Measurements from ENCODE around the gene LCP1.
A peak's percentile ranks its signal among the peaks of the same experiment; 100 is the strongest.
"Not testable (repeated sequence)": the region's sequence is repeated elsewhere in the genome, so short reads cannot be mapped to it uniquely, and the experiment has no call there.

Gene LCP1

GRCh38 chr13:46179969-46180763 lies 1.8 kb downstream of the LCP1 start:
- no peak for DNase-seq

GRCh38 chr13:46179491-46179908 lies 2.5 kb downstream of the LCP1 start:
- peak; percentile 82 for DNase-seq

GRCh38 chr13:46178821-46179220 lies 3.2 kb downstream of the LCP1 start:
- DNase-seq, result no peak

- no peak for DNase-seq
These were observed 3.8 kb downstream of the LCP1 start for GRCh38 chr13:46178143-46178542.

GRCh38 chr13:46176756-46177155 lies 5.2 kb downstream of the LCP1 start:
- DNase-seq, result peak; percentile 38

GRCh38 chr13:46173656-46174055 lies 8.3 kb downstream of the LCP1 start:
- DNase-seq, result no peak

GRCh38 chr13:46172531-46172991 lies 9.4 kb downstream of the LCP1 start:
- peak; percentile 80 for DNase-seq

- no peak for DNase-seq
These were observed 10.2 kb downstream of the LCP1 start for GRCh38 chr13:46171739-46172138.

GRCh38 chr13:46171217-46171616 lies 10.8 kb downstream of the LCP1 start:
- DNase-seq, result no peak

GRCh38 chr13:46170687-46171086 lies 11.3 kb downstream of the LCP1 start:
- DNase-seq, result peak; percentile 53

GRCh38 chr13:46170268-46170667 lies 11.7 kb downstream of the LCP1 start:
- peak; percentile 33 for DNase-seq

GRCh38 chr13:46169758-46170157 lies 12.2 kb downstream of the LCP1 start:
- DNase-seq, result no peak

- DNase-seq, result no peak
These were observed 13.2 kb downstream of the LCP1 start for GRCh38 chr13:46168783-46169182.

GRCh38 chr13:46168341-46168740 lies 13.6 kb downstream of the LCP1 start:
- DNase-seq, result no peak

- DNase-seq, result no peak
These were observed 14.9 kb downstream of the LCP1 start for GRCh38 chr13:46166947-46167610.

- DNase-seq, result no peak
These were observed 15.8 kb downstream of the LCP1 start for GRCh38 chr13:46166224-46166584.

GRCh38 chr13:46165485-46166223 lies 16.3 kb downstream of the LCP1 start:
- DNase-seq, result no peak

GRCh38 chr13:46164661-46165060 lies 17.3 kb downstream of the LCP1 start:
- DNase-seq, result no peak

- not testable (repeated sequence) for DNase-seq
These were observed 19.2 kb downstream of the LCP1 start for GRCh38 chr13:46162741-46163140.

- peak; percentile 48 for DNase-seq
These were observed 21.4 kb downstream of the LCP1 start for GRCh38 chr13:46160471-46161066.

GRCh38 chr13:46160065-46160464 lies 21.9 kb downstream of the LCP1 start:
- no peak for DNase-seq

- DNase-seq, result no peak
These were observed 23.0 kb downstream of the LCP1 start for GRCh38 chr13:46158983-46159382.

GRCh38 chr13:46158222-46158621 lies 23.8 kb downstream of the LCP1 start:
- DNase-seq, result no peak
